Hepatocyte (in vitro differentiated cells): Measurements from ENCODE around the gene TKT.

Source experiments
- CTCF ChIP-seq: fragments of 200-600 bp; sonication (generic); IDR thresholded peaks from 2 replicates; pipeline ENCODE4 v1.5.1; 2016; ENCODE audit warnings: antibody characterized with exemption, mild to moderate bottlenecking; ENCODE audit not compliant: poor library complexity
- EZH2phosphoT487 ChIP-seq: fragments of 200-600 bp; sonication (generic); IDR thresholded peaks from one replicate; pipeline ENCODE4 v1.6.1; 2018; ENCODE audit warnings: antibody characterized with exemption, mild to moderate bottlenecking, low read depth, moderate library complexity; ENCODE audit not compliant: unreplicated experiment, severe bottlenecking

- TF ChIP-seq CTCF = no peak
- TF ChIP-seq EZH2phosphoT487 = no peak
Measured at GRCh38 chr3:53175613-53176540, 79.9 kb downstream of the TKT start.
